Pancreas (tissue), 10 donors: ENCODE measurements around the gene RLN3. TPM values are rescaled to one million over a fixed set of nuclear protein-coding genes. Genes with fewer than 3 reads are reported as not detected.

Experiments used
- ATAC-seq, 4 donors: fragments of 200-7000 bp; cut with Tn5 transposase; one replicate each; pipeline versions ENCODE4 v1.8.0 to v1.9.1; 2020; ENCODE audit warnings: mild to moderate bottlenecking in 4 of 4, moderate library complexity in 4 of 4
- DNase-seq, 6 donors: peaks; one replicate each; pipeline ENCODE4 v3.0.0-alpha.2; 2020
- FAIRE-seq: peaks from 2 replicates; lab custom pipeline; 2012; peaks lifted over from hg19 to GRCh38; lab: Jason Lieb, UNC
- H3K27ac ChIP-seq, 4 donors: fragments of 200-600 bp; sonication (generic); 1 replicate in 3 of 4; 2 replicates in 1 of 4; pipeline versions ENCODE4 v1.5.0 to v1.8.0; 2020
- H3K27me3 ChIP-seq, 4 donors: fragments of 200-600 bp; one replicate each; pipeline ENCODE4 v1.8.0; 2021
- H3K36me3 ChIP-seq, 3 donors: fragments of 200-600 bp; sonication (generic) in 1 of 3; one replicate each; pipeline versions ENCODE4 v1.5.0 to v1.8.0; 2020 to 2021
- H3K4me1 ChIP-seq, 3 donors: fragments of 200-600 bp; one replicate each; pipeline ENCODE4 v1.8.0; 2021
- H3K4me3 ChIP-seq, 4 donors: fragments of 200-600 bp; sonication (generic) in 2 of 4; one replicate each; pipeline versions ENCODE4 v1.5.0 to v1.8.0; 2020 to 2021
- H3K9me3 ChIP-seq, 4 donors: fragments of 200-600 bp; one replicate each; pipeline ENCODE4 v1.8.0; 2021
- CTCF ChIP-seq, 4 donors: fragments of 200-600 bp; sonication (generic) in 3 of 4; IDR thresholded peaks; one replicate each; pipeline versions ENCODE4 v1.5.0 to v1.8.0; 2021; ENCODE audit warnings: antibody characterized with exemption in 4 of 4
- WGBS, 2 donors: extraction: QIAGEN DNeasy Blood & Tissue Kit; methylation state at CpG; one replicate each; pipeline ENCODE4 v1.1.7; 2013; 5-methylcytosine and 5-hydroxymethylcytosine counted together
- intact Hi-C, 3 donors: fragments of 100-400 bp; cut with DNase I; formaldehyde crosslinking; loops; one replicate each; pipeline versions ENCODE4 v1.11.1 to v1.14.2; 2022
- polyA plus RNA-seq, 2 donors: library from polyadenylated mRNA; stranded (reverse); fragments of 200-250 nt; gene quantifications; one replicate each; pipeline ENCODE4 v1.2.3, GENCODE V29; 2013
- total RNA-seq, 6 donors: library from RNA; stranded (reverse); fragmentation: NEBNext Ultra II Directional in 4 of 6; extraction: Animal tissue kit (Norgen Biotek cat#: 25700) in 4 of 6; gene quantifications; one replicate each; pipeline versions ENCODE4 v1.2.1 to v1.2.4, GENCODE V29; 2021 to 2023
- donor health status: healthy with polysubstance abuse.
- donor health status: DM: no; HTN: no; CAD: no; lungs with moderate emphysema.
- donor health status: DM: no; HTN: no; CAD: no.
- donor health status: control.
- donor health status: control.
- donor health status: Bipolar disorder and iron deficiency.
- donor health status: DM: yes; HTN: yes; CAD: no.
- donor health status: DM: no; HTN: no; CAD: no.
- donor health status: DM: no; HTN: no; CAD: no.
- donor health status: DM: yes; HTN: yes; CAD: no.

RLN3 gene
- total and polyA plus RNA-seq, 8 donors, result not detected

DNA sequence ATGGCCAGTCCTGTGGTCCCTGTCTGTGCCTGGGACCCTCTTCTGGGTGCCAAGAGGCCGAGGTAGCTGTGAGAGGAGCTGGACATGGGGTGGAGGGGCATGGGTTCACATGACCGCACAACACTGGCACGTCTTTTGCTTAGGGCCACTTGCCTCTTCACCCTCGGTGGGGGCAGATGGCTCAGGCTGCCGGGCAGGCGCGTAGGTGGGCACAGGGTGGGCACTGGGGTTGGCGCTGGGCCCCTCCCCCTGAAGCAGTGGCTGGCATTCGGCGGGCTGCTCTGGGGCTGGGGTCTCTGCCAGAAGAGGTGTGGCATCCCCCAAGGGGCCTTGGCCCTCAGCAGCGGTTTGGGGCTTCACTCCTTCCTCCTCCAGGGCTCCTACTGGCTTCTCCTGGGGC, 25.6 kb downstream of the RLN3 start:
- no peak for TF ChIP-seq CTCF (IDR thresholded peaks at IDR 0.05)
- Histone ChIP-seq H3K9me3 (no peaks in the 10 kb centered on the region), H3K36me3 (peaks cover 0 to 6% (median 0%) of the 10 kb centered on the region in 3 donors), H3K4me1 (no peaks in the 10 kb centered on the region), H3K27ac (no peak overlapping the region), H3K4me3 (no peak overlapping the region), H3K27me3 (no peaks in the 10 kb centered on the region)
- no peak for DNase-seq
- FAIRE-seq, result no peak
- 94 to 95% methylated on average over 9 to 11 of the region's 11 CpGs for WGBS, 2 donors
- intact Hi-C loops, result no loop called here
- ATAC-seq, result no peak

DNA sequence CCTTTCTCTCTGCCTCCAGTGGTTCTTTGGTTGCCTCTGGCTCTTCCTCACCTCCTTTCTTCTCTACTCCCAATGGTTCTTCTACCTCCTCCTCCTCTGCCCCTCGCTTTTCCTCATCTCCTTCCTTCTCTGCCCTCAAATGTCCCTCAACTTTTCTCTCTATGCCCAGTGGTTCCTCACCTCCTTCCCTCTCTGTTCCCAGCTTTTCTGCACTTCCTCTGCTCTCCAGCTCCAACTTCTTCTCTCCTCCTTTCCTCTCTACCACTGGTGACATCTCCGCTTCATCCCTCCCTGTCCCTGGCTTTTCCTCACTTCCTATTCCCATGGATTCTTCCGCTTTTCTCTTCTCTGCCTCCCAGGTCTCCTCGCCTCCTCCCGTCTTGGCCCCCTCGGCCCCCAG, 26.2 kb downstream of the RLN3 start:
- H3K36me3 ChIP-seq, result peaks cover 0 to 6% (median 0%) of the 10 kb centered on the region in 3 donors
- intact Hi-C loops, result no loop called here
- H3K4me1 ChIP-seq, result no peaks in the 10 kb centered on the region
- FAIRE-seq (no peak), DNase-seq (no peak), ATAC-seq (no peak)
- TF ChIP-seq CTCF (IDR thresholded peaks at IDR 0.05), result no peak
- H3K9me3 ChIP-seq, result no peaks in the 10 kb centered on the region
- no peak overlapping the region for H3K27ac ChIP-seq
- H3K4me3 ChIP-seq, result no peak overlapping the region
- no peaks in the 10 kb centered on the region for H3K27me3 ChIP-seq
- 81 to 97% methylated on average over 6 of the region's 6 CpGs for WGBS, 2 donors

GRCh38 chr19:14054721-14055120, 26.8 kb downstream of the RLN3 start:
- Histone ChIP-seq H3K27me3 (no peaks in the 10 kb centered on the region), H3K9me3 (no peaks in the 10 kb centered on the region), H3K36me3 (peaks cover 0 to 6% (median 0%) of the 10 kb centered on the region in 3 donors), H3K27ac (no peak overlapping the region), H3K4me1 (peaks cover 0 to 5% (median 4%) of the 10 kb centered on the region in 3 donors), H3K4me3 (no peak overlapping the region)
- 82 to 89% methylated on average over 11 of the region's 11 CpGs for WGBS, 2 donors
- intact Hi-C loops, result no loop called here
- ATAC-seq (no peak), DNase-seq (no peak), FAIRE-seq (no peak)
- TF ChIP-seq CTCF (IDR thresholded peaks at IDR 0.05), result no peak

DNA sequence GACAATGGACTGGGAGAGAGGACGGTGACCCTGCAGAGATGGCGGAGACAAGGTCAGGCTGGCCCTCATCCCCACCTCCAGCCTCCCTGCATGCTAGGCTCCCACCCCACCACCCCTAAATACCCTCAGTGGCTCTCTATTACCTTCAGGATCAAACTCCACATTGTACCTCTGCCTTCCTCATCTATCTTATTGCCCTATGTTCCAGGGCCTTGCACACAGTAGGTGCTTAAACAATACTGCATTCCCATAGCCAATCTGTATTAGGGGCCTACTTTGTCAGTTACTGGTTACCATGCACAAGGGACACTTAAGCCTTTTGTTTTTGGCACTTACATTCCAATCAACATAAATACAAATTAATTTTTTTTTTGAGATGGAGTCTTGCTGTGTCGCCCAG, 27.4 kb downstream of the RLN3 start:
- Histone ChIP-seq H3K4me3 (no peak overlapping the region), H3K9me3 (no peaks in the 10 kb centered on the region), H3K27me3 (no peaks in the 10 kb centered on the region), H3K36me3 (peaks cover 0 to 6% (median 0%) of the 10 kb centered on the region in 3 donors), H3K27ac (no peak overlapping the region), H3K4me1 (peaks cover 0 to 11% (median 11%) of the 10 kb centered on the region in 3 donors)
- TF ChIP-seq CTCF (IDR thresholded peaks at IDR 0.05), result no peak
- ATAC-seq, result no peak
- no peak for DNase-seq
- intact Hi-C loops, result no loop called here
- FAIRE-seq, result no peak
- WGBS, 2 donors, result 95 to 97% methylated on average over 3 of the region's 3 CpGs

GRCh38 chr19:14056069-14056666, 28.2 kb downstream of the RLN3 start:
- FAIRE-seq (no peak), DNase-seq (no peak), ATAC-seq (no peak)
- intact Hi-C loops, result no loop called here
- 96% methylated on average over 10 of the region's 10 CpGs for WGBS, 2 donors
- H3K9me3 ChIP-seq, result no peaks in the 10 kb centered on the region
- H3K4me3 ChIP-seq, result no peak overlapping the region
- H3K27ac ChIP-seq, result no peak overlapping the region
- no peak for TF ChIP-seq CTCF (IDR thresholded peaks at IDR 0.05)
- no peaks in the 10 kb centered on the region for H3K27me3 ChIP-seq
- H3K36me3 ChIP-seq, result peaks cover 0 to 6% (median 0%) of the 10 kb centered on the region in 3 donors
- H3K4me1 ChIP-seq, result peaks cover 0 to 18% (median 11%) of the 10 kb centered on the region in 3 donors
